Lung microvascular endothelial cell (primary cell): Measurements from ENCODE around the gene CACNA1H. TPM values are rescaled to one million over a fixed set of nuclear protein-coding genes. Genes with fewer than 3 reads are reported as not detected.

ENCODE experiments used
- DNase-seq, 2 donors: peaks; one replicate each; pipeline versions ENCODE4 v3.0.0 to v3.0.0-alpha.2; 2010; ENCODE audit warnings: low read depth in 2 of 2
- total RNA-seq: library from RNA; depleted of rRNA; stranded (reverse); fragments of >200 nt; gene quantifications from 2 replicates; pipeline ENCODE4 v1.2.1, GENCODE V29; 2014

Gene CACNA1H
- total RNA-seq, 1 donor from 2014 or later, result under 0.01 TPM

GRCh38 chr16:1122398-1122765, 30.5 kb upstream of the CACNA1H start:
- DNase-seq, result no peak

GRCh38 chr16:1123525-1124230, 29.2 kb upstream of the CACNA1H start:
- no peak for DNase-seq

- DNase-seq, result no peak
Measured at GRCh38 chr16:1124291-1124690, 28.6 kb upstream of the CACNA1H start.

GRCh38 chr16:1124795-1125194, 28.1 kb upstream of the CACNA1H start:
- DNase-seq, result no peak

GRCh38 chr16:1125471-1125870, 27.4 kb upstream of the CACNA1H start:
- DNase-seq, result no peak

- no peak for DNase-seq
Measured at GRCh38 chr16:1126044-1126443, 26.9 kb upstream of the CACNA1H start.

GRCh38 chr16:1126586-1126985, 26.3 kb upstream of the CACNA1H start:
- no peak for DNase-seq

- no peak for DNase-seq
Measured at GRCh38 chr16:1127101-1127500, 25.8 kb upstream of the CACNA1H start.

- DNase-seq, result no peak
Measured at GRCh38 chr16:1127971-1128715, 24.8 kb upstream of the CACNA1H start.

GRCh38 chr16:1129106-1129960, 23.6 kb upstream of the CACNA1H start:
- no peak for DNase-seq

- DNase-seq, result no peak
Measured at GRCh38 chr16:1130382-1130781, 22.5 kb upstream of the CACNA1H start.

- DNase-seq, result no peak
Measured at GRCh38 chr16:1131378-1131994, 21.4 kb upstream of the CACNA1H start.

GRCh38 chr16:1132431-1132830, 20.5 kb upstream of the CACNA1H start:
- DNase-seq, result no peak

GRCh38 chr16:1133271-1133670, 19.6 kb upstream of the CACNA1H start:
- DNase-seq, result no peak

GRCh38 chr16:1133810-1134520, 18.9 kb upstream of the CACNA1H start:
- no peak for DNase-seq

- DNase-seq, result no peak
Measured at GRCh38 chr16:1134776-1135458, 18.0 kb upstream of the CACNA1H start.

GRCh38 chr16:1135459-1135825, 17.5 kb upstream of the CACNA1H start:
- no peak for DNase-seq

GRCh38 chr16:1137604-1138003, 15.3 kb upstream of the CACNA1H start:
- DNase-seq, result no peak

GRCh38 chr16:1140582-1141162, 12.2 kb upstream of the CACNA1H start:
- DNase-seq, result no peak

GRCh38 chr16:1141191-1141590, 11.7 kb upstream of the CACNA1H start:
- no peak for DNase-seq
